ENCODE measurements around the gene LIPC. TPM values are rescaled to one million over a fixed set of nuclear protein-coding genes. Genes with fewer than 3 reads are reported as not detected.

The LIPC gene
- total and polyA plus RNA-seq, 2 of the 4 experiments (the other 2 are of a cell fraction) = 0.07 TPM; not detected in 1

- dilution Hi-C loops (cut with HindIII; ENCODE audit: low sequenced_read_pairs, unreplicated experiment) = no loop called here
- BruUV-seq (replicated peaks) = no TSS peak
- H2AFZ ChIP-seq (replicated peaks; ENCODE audit: low read length, poor library complexity) = no peak overlapping the region
- no peak overlapping the region for H3K14ac ChIP-seq (replicated peaks; ENCODE audit: low read depth, low read length)
- H3K4ac ChIP-seq (ENCODE audit: low read depth, low read length) = no peak overlapping the region
- no peak overlapping the region for H2AK5ac ChIP-seq (ENCODE audit: low read depth, low read length)
- H2BK120ac ChIP-seq (ENCODE audit: low read depth, low read length) = no peak overlapping the region
- intact Hi-C loops (cut with micrococcal nuclease) = no loop called here
- no peak for TF ChIP-seq RFX5 (IDR thresholded peaks at IDR 0.05; ENCODE audit: low read depth, low read length)
- peak; percentile 17; the same call in 1 of the 2 replicates for TF ChIP-seq CEBPB (IDR thresholded peaks at IDR 0.05; ENCODE audit: low read depth, low read length)
- TF ChIP-seq FOS (IDR thresholded peaks at IDR 0.05; ENCODE audit: low read depth, low read length) = no peak
- no peak for TF ChIP-seq USF2 (IDR thresholded peaks at IDR 0.05; ENCODE audit: low read depth, low read length)
- no peak for TF ChIP-seq RAD21 (IDR thresholded peaks at IDR 0.05; ENCODE audit: low read length)
- no peaks in the 10 kb centered on the region for H3K9me3 ChIP-seq (ENCODE audit: control insufficient read depth, insufficient read depth, low read length)
- no peak overlapping the region for H3K18ac ChIP-seq (ENCODE audit: low read depth, low read length)
- ChIA-PET CTCF (interaction anchor here (0.6 kb wide), 1 partner anchor 254 kb away, joined by 3 read pairs; no protein-coding TSS in a partner anchor), POLR2A (ENCODE audit: unreplicated experiment) (no interaction called here)
- no CpG with 5 or more reads among the region's 3 CpGs for WGBS, 2 experiments (ENCODE audit: extremely low coverage in 2 of 2, insufficient read length in 1 of 2)
- H3K4me2 ChIP-seq (ENCODE audit: low read depth, low read length) = no peak overlapping the region
- no peak overlapping the region for H2BK15ac ChIP-seq (ENCODE audit: low read depth, low read length)
- no peak overlapping the region for H3K9ac ChIP-seq (ENCODE audit: low read depth, low read length)
- no peaks in the 10 kb centered on the region for H4K20me1 ChIP-seq (ENCODE audit: insufficient read depth, low read length)
- DNase-seq = no peak
- no peak for ATAC-seq (ENCODE audit: low read depth)
- H3K56ac ChIP-seq (ENCODE audit: extremely low read depth, insufficient read depth, low read length) = no peak overlapping the region
- H3K27me3 ChIP-seq (ENCODE audit: control insufficient read depth, insufficient read depth, low read length) = no peaks in the 10 kb centered on the region
- in situ Hi-C loops (cut with MboI; ENCODE audit: low sequenced_read_pairs) = no loop called here
- no peak overlapping the region for H2AK9ac ChIP-seq (replicated peaks; ENCODE audit: low read depth, low read length, poor library complexity)
- no peak overlapping the region for H4K5ac ChIP-seq (ENCODE audit: low read depth, low read length)
- peaks cover 10% of the 10 kb centered on the region for H3K36me3 ChIP-seq (ENCODE audit: control insufficient read depth, insufficient read depth, low read length)
- no peak overlapping the region for H3K23ac ChIP-seq (ENCODE audit: low read depth, low read length)
- no peak overlapping the region for H2BK5ac ChIP-seq (ENCODE audit: low read depth, low read length, poor library complexity, severe bottlenecking)
- no peak overlapping the region for H4K91ac ChIP-seq (ENCODE audit: insufficient read depth, low read depth, low read length)
- no peak overlapping the region for H2BK20ac ChIP-seq (ENCODE audit: low read depth, low read length)
- H3K4me1 ChIP-seq (ENCODE audit: control insufficient read depth, insufficient read depth, low read length) = no peaks in the 10 kb centered on the region
- no peak overlapping the region for H3K4me3 ChIP-seq (ENCODE audit: insufficient read depth, low read depth, low read length)
- no peak overlapping the region for H4K8ac ChIP-seq (ENCODE audit: low read depth in 2 of 2, low read length in 2 of 2)
- no peaks in the 10 kb centered on the region; a peak in 2 of 4 replicates for H3K79me1 ChIP-seq (ENCODE audit: low read depth in 1 of 2, low read length in 2 of 2)
- H3K27ac ChIP-seq (ENCODE audit: insufficient read depth, low read length) = no peak overlapping the region
- H3K9me1 ChIP-seq (ENCODE audit: insufficient read depth, low read length) = no peaks in the 10 kb centered on the region
Measured at GRCh38 chr15:58595516-58596263, 163.9 kb downstream of the LIPC start.

All from IMR-90 (cell line).